Thymus (tissue), 11 donors: ENCODE measurements around the gene PRDM12. TPM values are rescaled to one million over a fixed set of nuclear protein-coding genes. Genes with fewer than 3 reads are reported as not detected.

ENCODE experiments used
- DNase-seq, 9 donors: peaks; one replicate each; pipeline ENCODE4 v3.0.0-alpha.2; 2013; ENCODE audit warnings: low spot score in 9 of 9, low read depth in 6 of 9, missing footprints in 1 of 9
- H3K27ac ChIP-seq, 2 donors: one replicate each; pipeline ENCODE4 v1.5.1; 2013; ENCODE audit warnings: control low read depth in 1 of 2, low read depth in 1 of 2, low read length in 1 of 2, mild to moderate bottlenecking in 1 of 2, moderate library complexity in 1 of 2
- H3K27me3 ChIP-seq, 2 donors: one replicate each; pipeline ENCODE4 v1.5.1; 2013; ENCODE audit warnings: low read length in 1 of 2; ENCODE audit not compliant: control insufficient read depth in 2 of 2, insufficient read depth in 1 of 2
- H3K36me3 ChIP-seq, 2 donors: one replicate each; pipeline ENCODE4 v1.5.1; 2013; ENCODE audit warnings: low read length in 1 of 2, mild to moderate bottlenecking in 1 of 2, moderate library complexity in 1 of 2; ENCODE audit not compliant: control insufficient read depth in 2 of 2, insufficient read depth in 2 of 2
- H3K4me1 ChIP-seq, 2 donors: one replicate each; pipeline ENCODE4 v1.5.1; 2013; ENCODE audit warnings: low read length in 2 of 2; ENCODE audit not compliant: control insufficient read depth in 2 of 2, insufficient read depth in 2 of 2
- H3K4me3 ChIP-seq, 2 donors: one replicate each; pipeline ENCODE4 v1.5.1; 2013; ENCODE audit warnings: low read length in 2 of 2, control low read depth in 1 of 2, mild to moderate bottlenecking in 1 of 2
- H3K9me3 ChIP-seq, 2 donors: one replicate each; pipeline ENCODE4 v1.5.1; 2013; ENCODE audit warnings: low read length in 1 of 2, mild to moderate bottlenecking in 1 of 2; ENCODE audit not compliant: control insufficient read depth in 2 of 2, insufficient read depth in 1 of 2
- WGBS: extraction: QIAGEN DNeasy Blood & Tissue Kit; methylation state at CpG from one replicate; pipeline ENCODE4 v1.1.7; 2013; 5-methylcytosine and 5-hydroxymethylcytosine counted together
- polyA plus RNA-seq: library from polyadenylated mRNA; stranded (reverse); fragments of 200-250 nt; gene quantifications from one replicate; pipeline ENCODE4 v1.2.3, GENCODE V29; 2013
- total RNA-seq: library from RNA; stranded (reverse); fragments of 120-200 nt; gene quantifications from one replicate; pipeline ENCODE4 v1.2.4, GENCODE V29; 2013
- donor health status: healthy.

PRDM12 gene
- total and polyA plus RNA-seq, 2 donors, result 0.02 TPM; not detected in 1

DNA sequence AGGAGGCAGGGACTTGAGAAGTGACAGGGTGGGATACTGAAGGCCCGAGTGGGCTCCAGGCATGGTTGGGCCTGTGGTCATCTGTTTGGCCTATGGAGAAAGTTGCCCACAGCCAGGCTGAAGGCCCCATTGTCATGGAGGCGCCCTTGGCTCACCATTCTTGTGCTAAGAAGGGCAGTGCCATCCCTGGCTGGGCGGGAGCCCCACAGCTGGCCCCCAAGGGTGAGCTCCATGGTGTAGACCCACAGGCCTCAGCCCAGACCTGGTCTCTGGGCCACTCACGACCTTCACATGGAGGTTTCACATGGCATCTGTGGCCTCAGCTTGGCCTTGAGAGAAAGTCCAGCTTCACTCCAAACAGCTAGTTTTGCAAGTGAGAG is 34.3 kb upstream of the PRDM12 start:
- no peaks in the 10 kb centered on the region for H3K4me1 ChIP-seq
- H3K36me3 ChIP-seq, result peaks cover 86 to 92% of the 10 kb centered on the region in 2 donors
- WGBS, result 97% methylated on average over 4 of the region's 4 CpGs
- no peak overlapping the region for H3K4me3 ChIP-seq
- H3K27me3 ChIP-seq, result no peaks in the 10 kb centered on the region
- H3K9me3 ChIP-seq, result no peaks in the 10 kb centered on the region
- H3K27ac ChIP-seq, result no peak overlapping the region
- DNase-seq, result no peak

DNA sequence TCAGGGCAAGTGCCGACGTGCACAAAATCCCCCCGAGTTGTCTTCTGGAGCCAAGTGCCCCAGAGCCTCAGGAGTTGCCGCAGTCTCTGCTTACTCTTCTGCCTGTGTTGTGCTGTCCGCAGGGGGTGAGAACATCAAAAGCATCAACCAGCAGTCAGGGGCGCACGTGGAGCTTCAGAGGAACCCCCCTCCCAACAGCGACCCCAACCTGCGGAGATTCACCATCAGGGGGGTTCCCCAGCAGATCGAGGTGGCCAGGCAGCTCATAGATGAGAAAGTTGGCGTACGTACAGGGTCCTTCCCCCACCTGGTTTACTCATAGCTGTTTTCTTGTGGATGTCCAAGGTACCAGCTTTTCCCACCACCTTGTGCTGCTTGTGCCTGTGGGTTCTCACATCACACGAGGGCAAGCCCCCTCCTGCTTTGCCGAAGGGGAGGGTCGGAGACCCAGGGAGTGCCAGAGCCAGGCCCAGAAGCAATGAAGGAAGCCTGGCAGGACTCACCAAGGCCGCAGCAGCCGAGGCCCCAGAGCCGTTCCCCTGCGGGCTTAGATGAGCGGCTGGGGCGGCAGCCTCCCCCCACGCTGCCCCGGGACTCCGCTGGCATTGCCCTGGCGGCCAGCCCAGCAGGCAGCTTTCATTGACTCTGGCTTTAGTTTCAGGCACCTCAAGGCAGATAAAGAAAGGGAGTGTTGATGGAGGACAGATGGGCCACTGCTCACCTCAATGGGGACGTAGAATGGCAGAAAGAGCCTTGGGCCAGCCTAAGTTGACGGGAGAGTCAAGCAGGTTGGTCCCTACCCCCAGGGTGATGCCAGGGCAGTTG is 33.7 kb upstream of the PRDM12 start:
- no peak for DNase-seq
- peaks cover 83 to 93% of the 10 kb centered on the region in 2 donors for H3K36me3 ChIP-seq
- no peak overlapping the region for H3K27ac ChIP-seq
- 96% methylated on average over 27 of the region's 27 CpGs for WGBS
- no peaks in the 10 kb centered on the region for H3K9me3 ChIP-seq
- no peaks in the 10 kb centered on the region for H3K27me3 ChIP-seq
- H3K4me3 ChIP-seq, result no peak overlapping the region
- H3K4me1 ChIP-seq, result no peaks in the 10 kb centered on the region

DNA sequence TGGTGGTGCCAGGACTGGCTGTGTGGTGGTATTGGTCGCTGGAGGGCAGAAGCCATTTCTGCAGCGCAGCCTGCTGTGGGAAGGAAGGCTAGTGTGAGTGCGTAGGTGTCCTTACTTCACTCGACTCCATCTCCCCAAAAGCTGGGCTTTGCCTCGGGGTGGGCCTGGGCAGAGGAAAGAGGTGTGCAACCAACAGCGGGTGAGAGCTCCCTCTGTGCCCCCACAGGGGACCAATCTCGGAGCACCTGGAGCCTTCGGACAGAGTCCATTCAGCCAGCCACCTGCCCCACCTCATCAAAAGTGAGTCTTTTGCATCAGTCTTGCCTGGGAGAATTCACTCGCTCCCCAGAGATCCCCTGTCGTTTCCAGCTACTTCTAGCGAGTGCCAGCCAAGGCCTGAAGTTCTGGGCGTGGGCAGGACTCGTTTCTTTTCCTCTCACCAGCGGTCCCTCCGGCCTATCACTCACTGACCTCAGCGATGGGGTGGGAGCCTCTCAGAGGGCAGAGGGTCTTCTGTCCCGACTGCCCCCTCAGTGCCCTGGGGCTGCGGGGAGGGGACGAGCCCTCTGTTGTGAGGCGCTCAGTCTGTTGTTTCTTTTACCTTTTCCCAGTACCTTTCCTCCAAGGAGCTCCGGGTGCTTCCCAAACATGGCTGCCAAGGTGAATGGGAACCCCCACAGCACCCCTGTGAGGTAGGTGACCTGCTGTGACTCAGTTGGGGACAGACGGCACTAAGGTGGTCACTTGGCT is 32.9 kb upstream of the PRDM12 start:
- no peaks in the 10 kb centered on the region for H3K4me1 ChIP-seq
- H3K27ac ChIP-seq, result no peak overlapping the region
- no peaks in the 10 kb centered on the region for H3K9me3 ChIP-seq
- H3K27me3 ChIP-seq, result no peaks in the 10 kb centered on the region
- 98% methylated on average over 22 of the region's 22 CpGs for WGBS
- H3K4me3 ChIP-seq, result no peak overlapping the region
- no peak for DNase-seq
- peaks cover 83 to 93% of the 10 kb centered on the region in 2 donors for H3K36me3 ChIP-seq

DNA sequence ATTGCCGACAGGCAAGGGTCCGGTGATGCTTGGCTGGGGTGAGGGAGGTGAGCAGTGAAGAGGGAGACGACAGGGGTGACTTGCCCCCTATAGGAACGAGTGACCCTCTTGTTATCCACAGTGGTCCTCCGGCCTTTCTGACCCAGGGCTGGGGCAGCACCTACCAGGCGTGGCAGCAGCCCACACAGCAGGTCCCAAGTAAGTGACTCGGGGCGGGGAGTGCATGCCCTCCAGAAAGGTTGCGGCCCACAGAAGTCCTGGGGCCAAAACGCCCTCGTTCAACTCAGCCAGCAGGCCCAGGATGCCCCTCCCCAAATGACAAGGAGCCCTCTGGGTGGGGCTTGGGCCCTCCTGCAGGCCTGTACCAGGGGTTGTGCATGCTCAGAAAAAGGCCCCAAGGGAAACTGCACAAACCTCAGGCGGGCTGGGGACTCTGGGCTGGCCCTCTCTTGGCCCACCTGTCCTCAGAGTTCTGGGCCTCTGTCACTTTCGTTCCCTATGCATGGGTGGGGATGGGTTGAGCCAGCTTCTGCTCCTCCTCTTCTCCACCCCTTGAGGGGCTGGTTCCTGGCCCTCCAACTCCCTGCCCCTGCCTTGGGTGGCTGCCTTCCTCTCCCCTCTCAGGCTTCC is 32.2 kb upstream of the PRDM12 start:
- 97% methylated on average over 13 of the region's 13 CpGs for WGBS
- Histone ChIP-seq H3K27ac (no peak overlapping the region), H3K36me3 (peaks cover 78 to 91% of the 10 kb centered on the region in 2 donors), H3K4me1 (no peaks in the 10 kb centered on the region), H3K9me3 (no peaks in the 10 kb centered on the region), H3K27me3 (no peaks in the 10 kb centered on the region), H3K4me3 (no peak overlapping the region)
- DNase-seq, result no peak

DNA sequence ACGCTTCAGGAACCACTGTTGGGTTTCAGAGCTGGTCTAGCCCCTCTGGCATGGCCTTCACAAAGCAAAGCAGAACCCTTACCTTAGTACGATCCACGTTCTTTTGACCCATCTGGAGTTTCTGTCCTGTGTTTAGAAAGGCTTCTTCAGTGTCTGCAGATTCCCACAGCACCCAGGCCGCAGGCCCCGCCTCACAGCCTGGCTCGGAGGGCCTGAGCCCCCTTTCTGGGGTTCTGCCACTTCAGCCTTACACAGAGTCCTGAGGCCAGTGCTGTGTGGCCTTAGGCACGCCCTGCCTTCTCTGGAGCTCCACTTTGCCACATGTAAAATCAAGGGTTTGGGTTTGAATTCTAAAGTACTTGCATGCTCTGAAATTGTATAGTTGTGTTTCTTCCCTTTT is 31.6 kb upstream of the PRDM12 start:
- no peak overlapping the region for H3K4me3 ChIP-seq
- no peak overlapping the region for H3K27ac ChIP-seq
- H3K36me3 ChIP-seq, result peaks cover 72 to 86% of the 10 kb centered on the region in 2 donors
- H3K4me1 ChIP-seq, result no peaks in the 10 kb centered on the region
- H3K27me3 ChIP-seq, result no peaks in the 10 kb centered on the region
- no peaks in the 10 kb centered on the region for H3K9me3 ChIP-seq
- no peak for DNase-seq
- WGBS, result 97% methylated on average over 7 of the region's 7 CpGs

DNA sequence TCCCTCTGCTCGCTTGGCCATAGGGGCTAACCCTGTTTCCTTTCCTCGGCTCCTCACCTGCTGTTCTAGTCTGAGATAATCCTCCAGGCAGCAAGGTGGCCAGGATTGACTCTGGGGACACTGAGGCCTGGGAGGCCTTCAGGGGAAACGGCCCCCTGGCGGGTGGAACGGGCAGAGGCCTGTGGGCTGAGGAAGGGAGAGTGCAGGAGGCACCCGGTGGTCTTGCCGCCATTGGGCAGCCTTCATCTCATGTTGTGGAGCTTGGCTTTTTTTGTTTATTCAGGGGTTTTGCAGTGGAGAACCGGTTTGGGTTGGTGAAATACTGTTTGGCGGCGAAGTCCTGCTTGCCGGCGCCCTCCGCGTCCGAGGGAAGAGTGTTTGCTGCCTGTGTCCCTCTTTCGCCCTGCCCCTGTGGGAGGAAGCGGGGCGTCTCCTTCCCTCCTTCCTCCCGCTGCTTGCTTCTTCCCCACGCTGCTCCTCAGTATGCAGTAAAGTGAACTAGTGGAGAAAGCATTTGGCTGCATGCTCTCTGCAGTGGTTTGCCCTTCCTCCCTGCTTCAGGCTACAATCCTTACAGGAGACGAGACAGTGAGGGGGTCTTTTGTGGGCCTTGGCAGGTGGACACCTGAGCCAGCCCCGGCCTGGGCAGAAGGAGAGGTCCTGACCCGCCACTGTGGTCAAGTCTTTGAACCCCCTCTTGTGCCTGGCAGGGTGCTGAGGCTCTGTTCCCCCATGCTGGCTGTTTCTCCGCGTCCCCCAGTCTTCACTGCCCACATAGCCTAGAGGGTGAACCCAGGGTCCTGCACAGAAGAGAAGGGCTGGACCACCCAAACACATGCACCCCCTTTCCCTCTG is 30.8 kb upstream of the PRDM12 start:
- H3K27me3 ChIP-seq, result no peaks in the 10 kb centered on the region
- H3K4me1 ChIP-seq, result no peaks in the 10 kb centered on the region
- no peaks in the 10 kb centered on the region for H3K9me3 ChIP-seq
- WGBS, result 98% methylated on average over 25 of the region's 25 CpGs
- H3K36me3 ChIP-seq, result peaks cover 75 to 84% of the 10 kb centered on the region in 2 donors
- H3K4me3 ChIP-seq, result no peak overlapping the region
- no peak overlapping the region for H3K27ac ChIP-seq
- no peak for DNase-seq

DNA sequence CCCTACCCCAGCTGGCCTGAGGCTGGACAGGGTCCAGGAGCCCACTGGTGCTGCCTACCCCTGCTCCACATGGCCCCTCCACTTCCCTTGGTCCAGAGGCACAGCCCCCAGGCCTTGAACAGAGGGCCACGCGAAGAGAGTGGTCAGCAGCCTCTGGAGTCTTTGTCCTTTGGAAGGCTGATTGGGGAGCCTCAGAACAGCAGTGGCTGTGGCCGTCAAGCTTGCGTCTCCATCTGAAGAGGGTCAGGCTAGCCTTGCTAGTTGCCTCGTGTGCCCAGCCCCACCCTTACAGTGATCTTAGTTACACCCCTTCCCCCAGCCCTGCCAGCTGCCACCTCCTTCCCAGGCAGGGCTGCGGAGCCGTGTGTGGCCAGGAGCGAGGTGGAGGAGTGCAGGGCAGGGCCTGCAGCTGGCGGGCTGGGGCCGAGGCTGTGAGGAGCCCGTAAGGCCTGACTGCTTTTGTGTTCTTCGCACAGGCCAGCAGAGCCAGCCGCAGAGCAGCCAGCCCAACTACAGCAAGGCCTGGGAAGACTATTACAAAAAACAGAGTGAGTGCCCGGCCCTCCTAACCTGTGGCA is 30.1 kb upstream of the PRDM12 start:
- WGBS, result 99% methylated on average over 14 of the region's 14 CpGs
- H3K27ac ChIP-seq, result no peak overlapping the region
- H3K27me3 ChIP-seq, result no peaks in the 10 kb centered on the region
- peaks cover 72 to 83% of the 10 kb centered on the region in 2 donors for H3K36me3 ChIP-seq
- H3K4me1 ChIP-seq, result no peaks in the 10 kb centered on the region
- no peak overlapping the region for H3K4me3 ChIP-seq
- DNase-seq, result no peak
- no peaks in the 10 kb centered on the region for H3K9me3 ChIP-seq

DNA sequence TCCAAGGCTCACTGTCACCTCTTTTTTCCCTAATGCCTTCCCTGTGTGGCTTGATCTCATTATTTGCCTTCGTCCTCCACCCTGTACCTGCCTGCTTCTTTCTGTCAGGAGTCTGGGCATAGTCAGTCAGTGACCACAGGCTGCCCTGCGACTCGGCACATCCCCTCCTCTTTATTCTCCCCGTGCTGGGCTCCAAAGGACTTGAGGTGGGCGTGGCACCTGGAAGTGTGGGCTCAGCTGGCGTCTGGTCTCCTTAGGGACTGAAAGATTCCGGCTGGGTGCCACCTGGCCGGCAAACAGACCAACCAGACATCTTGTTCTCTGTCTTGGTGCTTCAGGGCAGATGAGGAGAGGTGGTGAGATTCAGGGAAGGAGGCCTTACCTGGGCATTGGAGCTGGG is 29.6 kb upstream of the PRDM12 start:
- H3K9me3 ChIP-seq, result no peaks in the 10 kb centered on the region
- no peaks in the 10 kb centered on the region for H3K27me3 ChIP-seq
- H3K27ac ChIP-seq, result no peak overlapping the region
- 99% methylated on average over 8 of the region's 8 CpGs for WGBS
- peaks cover 68 to 78% of the 10 kb centered on the region in 2 donors for H3K36me3 ChIP-seq
- no peak for DNase-seq
- no peak overlapping the region for H3K4me3 ChIP-seq
- H3K4me1 ChIP-seq, result no peaks in the 10 kb centered on the region
